Panc1 (cell line): ENCODE data around the gene MYL5. TPM values are rescaled to one million over a fixed set of nuclear protein-coding genes. Genes with fewer than 3 reads are reported as not detected.
"Not testable (repeated sequence)": the region's sequence is repeated elsewhere in the genome, so short reads cannot be mapped to it uniquely, and the experiment has no call there.

Source experiments
- ATAC-seq: fragments of 200-7000 bp; cut with Tn5 transposase; 2 replicates; pipeline ENCODE4 v1.9.1; 2020; ENCODE audit warnings: mild to moderate bottlenecking, moderate library complexity
- BruUV-seq: library from RNA; stranded (reverse); fragments of 400-500 nt; replicated peaks from 2 replicates; lab custom pipeline; 2021; lab: Mats Ljungman, UMichigan
- CTCF ChIA-PET: fragments of 300-600 bp; sonication (Branson Sonifier 250); formaldehyde crosslinking; loops from one replicate; lab custom pipeline; 2022; ENCODE audit warnings: antibody characterized with exemption; lab: Charles Lee
- POLR2A ChIA-PET: fragments of 300-600 bp; sonication (Branson Sonifier 250); formaldehyde crosslinking; loops from one replicate; lab custom pipeline; 2022; ENCODE audit warnings: antibody characterized with exemption; lab: Charles Lee
- DNase-seq: peaks from one replicate; pipeline ENCODE4 v3.0.0-alpha.2; 2010; ENCODE audit warnings: low read depth, low spot score
- H3K27ac ChIP-seq: 2 replicates; pipeline ENCODE4 v1.5.1; 2011; ENCODE audit warnings: mild to moderate bottlenecking, low read length, inconsistent platforms
- H3K27me3 ChIP-seq: fragments of 200-500 bp; sonication (Bioruptor generic); 2 replicates; pipeline ENCODE4 v1.6.0; 2014; ENCODE audit warnings: low read length, inconsistent platforms; ENCODE audit not compliant: control insufficient read depth, insufficient read depth
- H3K36me3 ChIP-seq: fragments of 200-500 bp; sonication (Bioruptor generic); 2 replicates; pipeline ENCODE4 v1.5.1; 2014; ENCODE audit warnings: inconsistent platforms, mild to moderate bottlenecking, low read length, moderate library complexity; ENCODE audit not compliant: control insufficient read depth, insufficient read depth
- H3K4me1 ChIP-seq: 2 replicates; pipeline ENCODE4 v1.5.1; 2011; ENCODE audit warnings: inconsistent platforms, mild to moderate bottlenecking, low read length, moderate library complexity; ENCODE audit not compliant: control insufficient read depth, insufficient read depth
- H3K4me3 ChIP-seq, 2 experiments: 2 replicates each; pipeline ENCODE4 v1.5.1; 2011 to 2012; ENCODE audit warnings: low read depth in 2 of 2, low read length in 2 of 2, mild to moderate bottlenecking in 2 of 2, inconsistent platforms in 1 of 2, moderate library complexity in 1 of 2
- H3K9me3 ChIP-seq: fragments of 200-500 bp; sonication (Bioruptor generic); 2 replicates; pipeline ENCODE4 v1.5.1; 2014; ENCODE audit warnings: low read depth, mild to moderate bottlenecking, inconsistent platforms, low read length, moderate library complexity; ENCODE audit not compliant: control insufficient read depth, insufficient read depth
- CTCF ChIP-seq: fragments of 450-650 bp; IDR thresholded peaks from 2 replicates; pipeline ENCODE4 v1.5.1; 2017; ENCODE audit warnings: mild to moderate bottlenecking
- POLR2AphosphoS5 ChIP-seq: IDR thresholded peaks from 2 replicates; pipeline ENCODE4 v1.6.1; 2012; ENCODE audit warnings: mild to moderate bottlenecking, low read depth, low read length, moderate library complexity
- SIN3A ChIP-seq: IDR thresholded peaks from 2 replicates; pipeline ENCODE4 v1.6.1; 2012; ENCODE audit warnings: low read depth, mild to moderate bottlenecking, low read length, moderate library complexity, borderline replicate concordance; ENCODE audit not compliant: insufficient read depth
- TCF7L2 ChIP-seq: IDR thresholded peaks from 2 replicates; pipeline ENCODE4 v1.6.1; 2011; ENCODE audit warnings: mild to moderate bottlenecking, low read depth, low read length, inconsistent platforms
- in situ Hi-C: cut with HindIII; loops from 2 replicates; pipeline ENCODE4 v1.10.0; 2016; ENCODE audit warnings: low sequenced_read_pairs, low pct_unique_long_range_greater_than_20kb
- intact Hi-C: fragments of 100-400 bp; cut with micrococcal nuclease; formaldehyde crosslinking; loops from one replicate; pipeline ENCODE4 v1.10.0; 2022; ENCODE audit not compliant: unreplicated experiment
- total RNA-seq: library from RNA; stranded (reverse); gene quantifications from one replicate; pipeline ENCODE4 v1.2.1, GENCODE V29; 2021; ENCODE audit not compliant: unreplicated experiment
- TF ChIP-seq, protein P1 (sequence below), 2 experiments: IDR thresholded peaks; 2 replicates each; pipeline ENCODE4 v1.6.1; 2011 to 2012; ENCODE audit warnings: low read depth in 2 of 2, control low read depth in 1 of 2, low read length in 1 of 2, mild to moderate bottlenecking in 1 of 2, moderate library complexity in 1 of 2; ENCODE audit not compliant: insufficient read depth in 1 of 2

The MYL5 gene
- total RNA-seq, 1 experiment from 2014 or later: 12.0 TPM

DNA sequence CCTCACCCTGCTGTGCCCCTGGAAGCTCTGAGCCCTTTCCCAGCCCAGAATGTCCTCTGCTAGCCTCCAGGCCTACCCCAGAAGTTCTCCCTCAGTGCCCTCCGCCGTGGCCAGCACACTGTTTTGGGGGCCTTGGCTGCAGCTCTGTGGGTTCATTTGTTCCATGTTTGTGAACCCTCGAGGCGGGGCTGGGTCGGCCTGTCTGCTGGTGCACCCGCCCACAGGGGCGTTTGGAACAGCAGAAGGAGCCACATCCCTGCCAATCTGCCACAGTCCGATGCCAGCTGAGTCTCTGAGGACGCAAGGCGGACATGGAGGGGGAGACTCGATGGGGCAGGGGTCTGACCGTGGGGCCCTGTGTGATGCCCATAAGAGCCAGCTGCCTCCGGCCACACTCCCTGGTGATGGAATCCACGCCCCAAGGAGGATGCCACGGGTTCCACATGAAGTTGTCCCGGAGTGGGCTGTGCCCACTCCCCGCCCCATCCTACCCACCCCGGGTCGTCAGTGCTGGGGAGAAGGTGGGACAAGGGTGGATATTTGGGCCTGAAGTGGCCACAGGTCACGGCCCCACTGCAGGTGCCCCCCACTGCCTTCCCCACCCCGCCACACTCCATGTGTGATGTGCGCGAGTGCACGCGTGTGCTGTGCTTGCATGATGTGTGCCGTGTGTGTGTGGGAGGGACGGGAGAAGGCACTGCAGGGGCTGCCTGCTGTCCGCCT is 7.4 kb upstream of the MYL5 start:
- H3K9me3 ChIP-seq: no peaks in the 10 kb centered on the region
- TF ChIP-seq TCF7L2 (no peak), SIN3A (no peak), POLR2AphosphoS5 (no peak), CTCF (no peak)
- TF ChIP-seq, protein P1, sequence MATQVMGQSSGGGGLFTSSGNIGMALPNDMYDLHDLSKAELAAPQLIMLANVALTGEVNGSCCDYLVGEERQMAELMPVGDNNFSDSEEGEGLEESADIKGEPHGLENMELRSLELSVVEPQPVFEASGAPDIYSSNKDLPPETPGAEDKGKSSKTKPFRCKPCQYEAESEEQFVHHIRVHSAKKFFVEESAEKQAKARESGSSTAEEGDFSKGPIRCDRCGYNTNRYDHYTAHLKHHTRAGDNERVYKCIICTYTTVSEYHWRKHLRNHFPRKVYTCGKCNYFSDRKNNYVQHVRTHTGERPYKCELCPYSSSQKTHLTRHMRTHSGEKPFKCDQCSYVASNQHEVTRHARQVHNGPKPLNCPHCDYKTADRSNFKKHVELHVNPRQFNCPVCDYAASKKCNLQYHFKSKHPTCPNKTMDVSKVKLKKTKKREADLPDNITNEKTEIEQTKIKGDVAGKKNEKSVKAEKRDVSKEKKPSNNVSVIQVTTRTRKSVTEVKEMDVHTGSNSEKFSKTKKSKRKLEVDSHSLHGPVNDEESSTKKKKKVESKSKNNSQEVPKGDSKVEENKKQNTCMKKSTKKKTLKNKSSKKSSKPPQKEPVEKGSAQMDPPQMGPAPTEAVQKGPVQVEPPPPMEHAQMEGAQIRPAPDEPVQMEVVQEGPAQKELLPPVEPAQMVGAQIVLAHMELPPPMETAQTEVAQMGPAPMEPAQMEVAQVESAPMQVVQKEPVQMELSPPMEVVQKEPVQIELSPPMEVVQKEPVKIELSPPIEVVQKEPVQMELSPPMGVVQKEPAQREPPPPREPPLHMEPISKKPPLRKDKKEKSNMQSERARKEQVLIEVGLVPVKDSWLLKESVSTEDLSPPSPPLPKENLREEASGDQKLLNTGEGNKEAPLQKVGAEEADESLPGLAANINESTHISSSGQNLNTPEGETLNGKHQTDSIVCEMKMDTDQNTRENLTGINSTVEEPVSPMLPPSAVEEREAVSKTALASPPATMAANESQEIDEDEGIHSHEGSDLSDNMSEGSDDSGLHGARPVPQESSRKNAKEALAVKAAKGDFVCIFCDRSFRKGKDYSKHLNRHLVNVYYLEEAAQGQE (IDR thresholded peaks at IDR 0.05; ENCODE audit: insufficient read depth in 1 of 2, low read depth in 2 of 2, low read length in 1 of 2): no peak
- no TSS peak for BruUV-seq
- in situ Hi-C loops (no loop called here), intact Hi-C loops (no loop called here)
- H3K27ac ChIP-seq: no peak overlapping the region
- H3K36me3 ChIP-seq: no peaks in the 10 kb centered on the region
- H3K27me3 ChIP-seq: no peaks in the 10 kb centered on the region
- ATAC-seq (no peak), DNase-seq (no peak)
- H3K4me1 ChIP-seq: peaks cover 3% of the 10 kb centered on the region; the same call in 1 of the 2 replicates
- POLR2A ChIA-PET: no interaction called here
- CTCF ChIA-PET: interaction anchor here (0.6 kb wide), 1 partner anchor 99 kb away, joined by 3 read pairs; no protein-coding TSS in a partner anchor
- H3K4me3 ChIP-seq: no peak overlapping the region

GRCh38 chr4:667545-667925 is 6.8 kb upstream of the MYL5 start:
- Histone ChIP-seq H3K27ac (no peak overlapping the region), H3K36me3 (peaks cover 4% of the 10 kb centered on the region; the same call in 1 of the 2 replicates), H3K9me3 (no peaks in the 10 kb centered on the region), H3K4me3 (no peak overlapping the region), H3K27me3 (no peaks in the 10 kb centered on the region), H3K4me1 (peaks cover 3% of the 10 kb centered on the region; the same call in 1 of the 2 replicates)
- no peak for TF ChIP-seq SIN3A
- TF ChIP-seq CTCF: no peak
- no peak for TF ChIP-seq POLR2AphosphoS5
- TF ChIP-seq, protein P1 (IDR thresholded peaks at IDR 0.05; ENCODE audit: insufficient read depth in 1 of 2, low read depth in 2 of 2, low read length in 1 of 2): no peak
- TF ChIP-seq TCF7L2: no peak
- no TSS peak for BruUV-seq
- no peak for DNase-seq
- in situ Hi-C loops (no loop called here), intact Hi-C loops (no loop called here)
- ChIA-PET CTCF (interaction anchor here (0.6 kb wide), 1 partner anchor 99 kb away, joined by 3 read pairs; no protein-coding TSS in a partner anchor), POLR2A (no interaction called here)
- ATAC-seq: no peak

- H3K27ac ChIP-seq, intact Hi-C loops, POLR2A ChIA-PET, ATAC-seq, in situ Hi-C loops, BruUV-seq, H3K4me3 ChIP-seq, CTCF ChIA-PET, H3K36me3 ChIP-seq, H3K9me3 ChIP-seq, DNase-seq, H3K27me3 ChIP-seq, H3K4me1 ChIP-seq: not testable (repeated sequence)
Observed at GRCh38 chr4:668219-668618, 6.1 kb upstream of the MYL5 start.
